K562 (cell line): ENCODE measurements around the gene GPC2. TPM values are rescaled to one million over a fixed set of nuclear protein-coding genes. Genes with fewer than 3 reads are reported as not detected.
A peak's percentile ranks its signal among the peaks of the same experiment; 100 is the strongest.

Experiments used
- ATAC-seq: fragments of 200-7000 bp; cut with Tn5 transposase; 3 replicates; pipeline ENCODE4 v1.9.1; 2020; ENCODE audit warnings: moderate library complexity
- BruUV-seq: library from RNA; stranded (reverse); fragments of 400-500 nt; replicated peaks from 2 replicates; lab custom pipeline; 2021; lab: Mats Ljungman, UMichigan
- CTCF ChIA-PET: fragments of 300-600 bp; formaldehyde crosslinking; extraction: SDS; loops from one replicate; lab custom pipeline; 2021; ENCODE audit warnings: low intra/inter-chr PET ratio; lab: Yijun Ruan, JAX
- POLR2A ChIA-PET: fragments of 300-600, 350-650 bp; sonication (Branson Sonifier 250); formaldehyde crosslinking; extraction: SDS; loops from one replicate; lab custom pipeline; 2021; ENCODE audit warnings: antibody characterized with exemption, inconsistent platforms; lab: Yijun Ruan, JAX
- DNase-seq, 4 experiments: peaks; one replicate each; pipeline versions ENCODE4 v3.0.0 to v3.0.0-alpha.2; 2011 to 2018; ENCODE audit warnings: low spot score in 3 of 4, mixed read lengths in 3 of 4; ENCODE audit errors: extremely low read depth in 1 of 4
- FAIRE-seq: peaks from 2 replicates; lab custom pipeline; 2011; peaks lifted over from hg19 to GRCh38; lab: Jason Lieb, UNC
- H2AFZ ChIP-seq: 2 replicates; pipeline ENCODE4 v1.6.0; 2011; ENCODE audit warnings: low read depth, low read length, control low read depth, inconsistent platforms
- H3K27ac ChIP-seq: fragments of 200-600 bp; 3 replicates; pipeline ENCODE4 v1.8.0; 2011; ENCODE audit warnings: low read depth, mild to moderate bottlenecking, control low read depth, inconsistent platforms, low read length, moderate library complexity, mixed read lengths; ENCODE audit errors: extremely low read depth
- H3K27me3 ChIP-seq, 2 experiments: fragments of 300-600 bp in 1 of 2; 2 replicates in 1 of 2; 3 replicates in 1 of 2; pipeline versions ENCODE4 v1.6.0 to v1.8.0; 2011; ENCODE audit warnings: inconsistent platforms in 2 of 2, low read length in 2 of 2, mild to moderate bottlenecking in 1 of 2, mixed read lengths in 1 of 2, moderate library complexity in 1 of 2; ENCODE audit not compliant: control insufficient read depth in 2 of 2, insufficient read depth in 2 of 2
- H3K36me3 ChIP-seq: fragments of 300-600 bp; 3 replicates; pipeline ENCODE4 v1.8.0; 2011; ENCODE audit warnings: mild to moderate bottlenecking, low read length, inconsistent platforms; ENCODE audit not compliant: control insufficient read depth, insufficient read depth
- H3K4me1 ChIP-seq, 2 experiments: fragments of 200-600 bp in 1 of 2; replicated peaks in 1 of 2; 2 replicates in 1 of 2; 3 replicates in 1 of 2; pipeline versions ENCODE4 v1.5.1 to v1.8.0; 2011; ENCODE audit warnings: inconsistent platforms in 2 of 2, low read length in 2 of 2, mild to moderate bottlenecking in 1 of 2, mixed read lengths in 1 of 2, moderate library complexity in 1 of 2; ENCODE audit not compliant: control insufficient read depth in 2 of 2, insufficient read depth in 2 of 2
- H3K4me2 ChIP-seq: 2 replicates; pipeline ENCODE4 v1.6.1; 2011; ENCODE audit warnings: low read length, control low read depth, inconsistent platforms, mixed read lengths; ENCODE audit not compliant: insufficient read depth
- H3K4me3 ChIP-seq: fragments of 200-600 bp; sonication (generic), shearing (Covaris generic); 2 replicates; pipeline ENCODE4 v1.5.1; 2016; ENCODE audit warnings: control low read depth, inconsistent platforms
- H3K79me2 ChIP-seq: fragments of 200-600 bp; 3 replicates; pipeline ENCODE4 v1.8.0; 2011; ENCODE audit warnings: low read length, inconsistent platforms; ENCODE audit not compliant: control insufficient read depth, insufficient read depth
- H3K9ac ChIP-seq, 2 experiments: 2 replicates each; pipeline versions ENCODE4 v1.6.0 to v1.6.1; 2011; ENCODE audit warnings: low read depth in 2 of 2, low read length in 2 of 2, control low read depth in 1 of 2, inconsistent platforms in 1 of 2, mild to moderate bottlenecking in 1 of 2, mixed read lengths in 1 of 2; ENCODE audit not compliant: insufficient read depth in 1 of 2
- H3K9me1 ChIP-seq: one replicate; pipeline ENCODE4 v1.6.0; 2011; ENCODE audit warnings: inconsistent platforms, mild to moderate bottlenecking, low read length, moderate library complexity; ENCODE audit not compliant: control insufficient read depth, insufficient read depth
- H3K9me3 ChIP-seq: replicated peaks from 2 replicates; pipeline ENCODE4 v1.5.1; 2011; ENCODE audit warnings: low read depth, low read length, inconsistent platforms; ENCODE audit not compliant: control insufficient read depth, insufficient read depth
- H4K20me1 ChIP-seq: replicated peaks from 2 replicates; pipeline ENCODE4 v1.6.1; 2011; ENCODE audit warnings: low read length, inconsistent platforms, mixed read lengths; ENCODE audit not compliant: control insufficient read depth, insufficient read depth
- ASH1L ChIP-seq: fragments of 450-650 bp; IDR thresholded peaks from 2 replicates; pipeline ENCODE4 v1.6.1; 2018; ENCODE audit warnings: borderline replicate concordance, mild to moderate bottlenecking, low read depth; ENCODE audit not compliant: partially characterized antibody
- CBX3 ChIP-seq, 2 experiments: IDR thresholded peaks; 1 replicate in 1 of 2; 2 replicates in 1 of 2; pipeline ENCODE4 v1.6.1; 2012; ENCODE audit warnings: inconsistent platforms in 2 of 2, low read length in 2 of 2, borderline replicate concordance in 1 of 2, control low read depth in 1 of 2
- CXXC5 ChIP-seq: fragments of 250-450 bp; sonication (Bioruptor Pico); IDR thresholded peaks from 2 replicates; pipeline ENCODE4 v1.8.0; 2022; ENCODE audit warnings: inconsistent platforms, mild to moderate bottlenecking, moderate library complexity
- JUNB ChIP-seq: fragments of 450-650 bp; formaldehyde crosslinking; conservative IDR thresholded peaks from 2 replicates; pipeline ENCODE4 v1.4.0; 2020; ENCODE audit warnings: mild to moderate bottlenecking
- KDM5B ChIP-seq: fragments of 200-600 bp; sonication (generic); IDR thresholded peaks from 2 replicates; pipeline ENCODE4 v1.6.1; 2012; ENCODE audit warnings: low read depth, mild to moderate bottlenecking, moderate library complexity, low read length, control low read depth, inconsistent platforms; ENCODE audit not compliant: insufficient replicate concordance
- NCOA6 ChIP-seq: fragments of 450-650 bp; IDR thresholded peaks from 2 replicates; pipeline ENCODE4 v1.6.1; 2017; ENCODE audit warnings: mild to moderate bottlenecking
- NEUROD1 ChIP-seq: fragments of 150-350 bp; IDR thresholded peaks from 2 replicates; pipeline ENCODE4 v1.6.1; 2014; ENCODE audit warnings: borderline replicate concordance, low read length, low read depth; ENCODE audit not compliant: partially characterized antibody
- SMAD4 ChIP-seq: fragments of 250-450 bp; sonication (Bioruptor Pico); conservative IDR thresholded peaks from 2 replicates; pipeline ENCODE4 v1.8.0; 2021; ENCODE audit warnings: inconsistent platforms, mild to moderate bottlenecking, moderate library complexity
- STAT5B ChIP-seq: fragments of 250-450 bp; sonication (Bioruptor Pico); IDR thresholded peaks from 2 replicates; pipeline ENCODE4 v1.8.0; 2021; ENCODE audit warnings: mild to moderate bottlenecking, inconsistent platforms
- TAF1 ChIP-seq: IDR thresholded peaks from 2 replicates; pipeline ENCODE4 v1.6.1; 2011; ENCODE audit warnings: mild to moderate bottlenecking, low read length, moderate library complexity; ENCODE audit not compliant: insufficient read depth, control insufficient read depth, severe bottlenecking; ENCODE audit errors: extremely low read depth
- TBL1XR1 ChIP-seq, 2 experiments: IDR thresholded peaks; 2 replicates each; pipeline ENCODE4 v1.6.1; 2012; ENCODE audit warnings: improper control_type of control experiment in 2 of 2, low read length in 2 of 2, mild to moderate bottlenecking in 1 of 2
- ZNF274 ChIP-seq: IDR thresholded peaks from 2 replicates; pipeline ENCODE4 v1.6.1; 2011; ENCODE audit warnings: low read depth, mild to moderate bottlenecking, low read length, moderate library complexity, borderline replicate concordance
- ZNF395 ChIP-seq: fragments of 200-800 bp; sonication (Bioruptor generic); IDR thresholded peaks from 2 replicates; pipeline ENCODE4 v1.6.1; 2017; ENCODE audit warnings: missing genetic modification characterization, missing compliant biosample characterization
- WGBS: fragments of 100-300 bp; shearing (Covaris generic); methylation state at CpG from one replicate; pipeline ENCODE4 v1.1.6; 2016; ENCODE audit warnings: low coverage, mixed read lengths; ENCODE audit not compliant: insufficient coverage; ENCODE audit errors: missing lambda C conversion rate; 5-methylcytosine and 5-hydroxymethylcytosine counted together
- in situ Hi-C: fragments of 300-500 bp; cut with MboI; formaldehyde crosslinking; loops from 4 replicates; pipeline ENCODE4 v1.15.0; 2018; ENCODE audit warnings: inconsistent platforms, mixed read lengths
- intact Hi-C: fragments of 100-400 bp; cut with micrococcal nuclease; formaldehyde crosslinking; loops from 2 replicates; pipeline ENCODE4 v1.14.2; 2022
- polyA plus RNA-seq, 8 experiments: library from polyadenylated mRNA; depleted of rRNA in 4 of 8; stranded (reverse) in 5 of 8; unstranded in 3 of 8; fragments of >200 nt; fragmentation: Nextera tagmentation in 2 of 8; fragmentation: Illumina TruSeq in 1 of 8; extraction: Ambion mirVana in 2 of 8; extraction: Trizol in 1 of 8; gene quantifications; 2 replicates each; pipeline versions ENCODE4 v1.2.1 to v1.2.3, GENCODE V29; 2011 to 2014; ENCODE audit warnings: inconsistent platforms in 1 of 8, missing spikeins in 1 of 8
- total RNA-seq, 7 experiments: library from RNA; depleted of rRNA in 6 of 7; stranded (reverse); fragments of >200 nt in 6 of 7; fragmentation: Illumina TruSeq in 2 of 7; extraction: Trizol in 2 of 7; gene quantifications; 2 replicates each; pipeline versions ENCODE4 v1.2.1 to v1.2.3, GENCODE V29; 2011 to 2021; ENCODE audit warnings: low replicate concordance in 1 of 7

GPC2 gene
- total and polyA plus RNA-seq, 9 of the 15 experiments (the other 6 are each of a cell fraction or from before 2014, with no cell fraction given) = 0.06 to 7.7 (median 1.4) TPM; not detected in 1

- in situ Hi-C loops = no loop called here
- Histone ChIP-seq H4K20me1 (no peaks in the 10 kb centered on the region), H3K9me3 (no peaks in the 10 kb centered on the region), H3K4me2 (peak overlapping the region; percentile 94; the same call in 1 of the 2 replicates), H3K4me1 (peaks cover 17 to 24% of the 10 kb centered on the region in 2 experiments; a peak in 4 of 5 replicates), H3K4me3 (no peak overlapping the region), H3K9me1 (no peaks in the 10 kb centered on the region), H2AFZ (no peak overlapping the region; the same call in 1 of the 2 replicates), H3K27me3 (no peaks in the 10 kb centered on the region), H3K36me3 (no peaks in the 10 kb centered on the region), H3K79me2 (no peaks in the 10 kb centered on the region), H3K9ac (peak overlapping the region in 1 of 2 experiments; percentile 84; a peak in 2 of 4 replicates), H3K27ac (no peak overlapping the region)
- TF ChIP-seq SMAD4 (CRISPR knock-in tag) = no peak
- peak; percentile 8; the same call in 1 of the 2 replicates for TF ChIP-seq ZNF395
- intact Hi-C loops = no loop called here
- ChIA-PET POLR2A (interaction anchor here (1.3 to 3.8 kb wide), 4 partner anchors 8 to 68 kb away, joined by 5 to 14 read pairs (median 13); no protein-coding TSS in a partner anchor), CTCF (no interaction called here)
- BruUV-seq = no TSS peak
- FAIRE-seq (no peak), DNase-seq (no peak), ATAC-seq (no peak; the same call in 2 of the 3 replicates)
- WGBS = 43% methylated on average over 11 of the region's 11 CpGs
Measured at GRCh38 chr7:100200693-100201092, 23.5 kb upstream of the GPC2 start.

GRCh38 chr7:100198266-100198665, 21.1 kb upstream of the GPC2 start:
- no peaks in the 10 kb centered on the region for H3K9me3 ChIP-seq
- H3K27me3 ChIP-seq = no peaks in the 10 kb centered on the region
- ChIA-PET POLR2A (interaction anchor here (1.1 kb wide), 1 partner anchor 13 kb away, joined by 4 read pairs; no protein-coding TSS in a partner anchor), CTCF (no interaction called here)
- H3K4me2 ChIP-seq = no peak overlapping the region
- WGBS = 85% methylated on average over 10 of the region's 10 CpGs
- DNase-seq (no peak), FAIRE-seq (no peak), ATAC-seq (no peak)
- H3K4me3 ChIP-seq = no peak overlapping the region
- no peaks in the 10 kb centered on the region for H3K36me3 ChIP-seq
- BruUV-seq = no TSS peak
- no peak for TF ChIP-seq ASH1L
- no peak for TF ChIP-seq KDM5B
- no peak for TF ChIP-seq TBL1XR1 (IDR thresholded peaks at IDR 0.05; ENCODE audit: low read length in 2 of 2)
- no peak for TF ChIP-seq TAF1
- TF ChIP-seq ZNF274 = no peak
- no peak for TF ChIP-seq CBX3 (IDR thresholded peaks at IDR 0.05; ENCODE audit: borderline replicate concordance in 1 of 2, low read length in 2 of 2)
- no peak for TF ChIP-seq NEUROD1
- no peak for TF ChIP-seq JUNB (CRISPR knock-in tag)
- TF ChIP-seq CXXC5 (CRISPR knock-in tag) = no peak
- TF ChIP-seq STAT5B = no peak
- no peak for TF ChIP-seq NCOA6
- 0 out of 4 replicates have a peak overlapping the region, but pooled peaks of 1 of the 2 experiments have one; percentile 38 for H3K9ac ChIP-seq
- H3K9me1 ChIP-seq = no peaks in the 10 kb centered on the region
- no peaks in the 10 kb centered on the region for H3K79me2 ChIP-seq
- H3K4me1 ChIP-seq = peaks cover 17 to 24% of the 10 kb centered on the region in 2 experiments; a peak in 4 of 5 replicates
- H2AFZ ChIP-seq = peak overlapping the region; percentile 71
- H3K27ac ChIP-seq = no peak overlapping the region
- in situ Hi-C loops (no loop called here), intact Hi-C loops (no loop called here)
- H4K20me1 ChIP-seq = no peaks in the 10 kb centered on the region
